Tibial nerve (tissue), 4 donors: ENCODE measurements around the gene BPIFB6. TPM values are rescaled to one million over a fixed set of nuclear protein-coding genes. Genes with fewer than 3 reads are reported as not detected.

Experiments used
- DNase-seq, 2 donors: peaks; one replicate each; pipeline ENCODE4 v3.0.0-alpha.2; 2019; ENCODE audit warnings: low spot score in 2 of 2
- H3K27ac ChIP-seq, 4 donors: fragments of 200-600 bp; sonication (generic) in 3 of 4; one replicate each; pipeline ENCODE4 v1.5.1; 2017 to 2019; ENCODE audit warnings: mild to moderate bottlenecking in 1 of 4
- H3K27me3 ChIP-seq, 2 donors: fragments of 200-600 bp; sonication (generic) in 1 of 2; one replicate each; pipeline versions ENCODE4 v1.5.1 to v1.6.0; 2017 to 2019
- H3K36me3 ChIP-seq, 3 donors: fragments of 200-600 bp; sonication (generic); one replicate each; pipeline ENCODE4 v1.5.1; 2018 to 2019
- H3K4me1 ChIP-seq, 4 donors: fragments of 200-600 bp; sonication (generic) in 3 of 4; one replicate each; pipeline ENCODE4 v1.5.1; 2017 to 2019
- H3K4me3 ChIP-seq, 4 donors: fragments of 200-600 bp; sonication (generic) in 3 of 4; one replicate each; pipeline ENCODE4 v1.5.1; 2017 to 2019; ENCODE audit warnings: mild to moderate bottlenecking in 1 of 4, moderate library complexity in 1 of 4
- H3K9me3 ChIP-seq, 4 donors: fragments of 200-600 bp; sonication (generic) in 3 of 4; one replicate each; pipeline ENCODE4 v1.5.1; 2017 to 2019
- EP300 ChIP-seq, 2 donors: sonication (generic); formaldehyde crosslinking; IDR thresholded peaks; one replicate each; pipeline ENCODE4 v1.6.1; 2017; ENCODE audit warnings: antibody characterized with exemption in 2 of 2, mild to moderate bottlenecking in 1 of 2
- POLR2A ChIP-seq, 2 donors: fragments of 450-650 bp; IDR thresholded peaks; one replicate each; pipeline ENCODE4 v1.6.1; 2017; ENCODE audit warnings: antibody characterized with exemption in 2 of 2, mild to moderate bottlenecking in 2 of 2, moderate library complexity in 2 of 2
- WGBS, 2 donors: methylation state at CpG; one replicate each; pipeline ENCODE4 v1.1.5; 2018; 5-methylcytosine and 5-hydroxymethylcytosine counted together
- total RNA-seq, 4 donors: library from RNA; depleted of rRNA; stranded (reverse); fragments of >200 nt; gene quantifications; one replicate each; pipeline ENCODE4 v1.1.0, GENCODE V29; 2016
- TF ChIP-seq, protein P1 (sequence below), 5 experiments: fragments of 200-600 bp in 3 of 5; fragments of 450-650 bp in 2 of 5; sonication (generic) in 3 of 5; IDR thresholded peaks; one replicate each; pipeline ENCODE4 v1.5.1; 2016 to 2019; ENCODE audit warnings: antibody characterized with exemption in 5 of 5, mild to moderate bottlenecking in 3 of 5, moderate library complexity in 2 of 5

BPIFB6 gene
- total RNA-seq, 4 donors from 2014 or later: not detected

DNA sequence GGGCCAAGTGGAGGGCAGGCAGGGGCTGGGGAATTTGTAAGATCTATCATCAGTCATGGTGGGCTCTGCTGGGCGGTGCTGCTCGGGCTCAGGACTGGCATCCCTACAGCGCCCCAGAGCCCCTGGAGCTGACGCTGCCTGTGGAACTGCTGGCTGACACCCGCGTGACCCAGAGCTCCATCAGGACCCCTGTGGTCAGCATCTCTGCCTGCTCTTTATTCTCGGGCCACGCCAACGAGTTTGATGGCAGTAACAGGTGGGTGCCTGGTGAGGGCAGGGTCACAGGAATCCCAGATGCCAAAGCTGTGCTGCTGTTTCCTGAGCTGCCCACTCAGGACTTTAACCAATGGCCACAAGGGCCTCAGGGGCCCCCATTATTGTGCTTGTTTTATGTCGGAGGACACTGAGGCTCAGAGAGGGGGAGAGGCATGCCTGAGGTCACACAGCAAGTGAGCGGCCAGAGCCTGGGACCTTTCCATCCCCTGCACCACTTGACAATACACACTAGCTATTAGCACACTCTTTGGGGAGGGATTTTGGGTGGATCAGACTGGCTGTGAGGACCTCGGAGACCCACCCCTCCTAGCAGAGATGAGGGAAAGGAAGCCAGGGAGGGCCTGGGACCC is 17.6 kb upstream of the BPIFB6 start:
- 66 to 82% methylated on average over 9 to 12 of the region's 12 CpGs for WGBS, 2 donors
- TF ChIP-seq, protein P1, sequence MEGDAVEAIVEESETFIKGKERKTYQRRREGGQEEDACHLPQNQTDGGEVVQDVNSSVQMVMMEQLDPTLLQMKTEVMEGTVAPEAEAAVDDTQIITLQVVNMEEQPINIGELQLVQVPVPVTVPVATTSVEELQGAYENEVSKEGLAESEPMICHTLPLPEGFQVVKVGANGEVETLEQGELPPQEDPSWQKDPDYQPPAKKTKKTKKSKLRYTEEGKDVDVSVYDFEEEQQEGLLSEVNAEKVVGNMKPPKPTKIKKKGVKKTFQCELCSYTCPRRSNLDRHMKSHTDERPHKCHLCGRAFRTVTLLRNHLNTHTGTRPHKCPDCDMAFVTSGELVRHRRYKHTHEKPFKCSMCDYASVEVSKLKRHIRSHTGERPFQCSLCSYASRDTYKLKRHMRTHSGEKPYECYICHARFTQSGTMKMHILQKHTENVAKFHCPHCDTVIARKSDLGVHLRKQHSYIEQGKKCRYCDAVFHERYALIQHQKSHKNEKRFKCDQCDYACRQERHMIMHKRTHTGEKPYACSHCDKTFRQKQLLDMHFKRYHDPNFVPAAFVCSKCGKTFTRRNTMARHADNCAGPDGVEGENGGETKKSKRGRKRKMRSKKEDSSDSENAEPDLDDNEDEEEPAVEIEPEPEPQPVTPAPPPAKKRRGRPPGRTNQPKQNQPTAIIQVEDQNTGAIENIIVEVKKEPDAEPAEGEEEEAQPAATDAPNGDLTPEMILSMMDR (IDR thresholded peaks at IDR 0.05): no peak
- TF ChIP-seq POLR2A (IDR thresholded peaks at IDR 0.05) (no peak), EP300 (IDR thresholded peaks at IDR 0.05) (no peak)
- Histone ChIP-seq H3K27ac (no peak overlapping the region), H3K9me3 (no peaks in the 10 kb centered on the region), H3K4me1 (no peaks in the 10 kb centered on the region), H3K27me3 (peaks cover 0 to 8% of the 10 kb centered on the region in 2 donors), H3K36me3 (no peaks in the 10 kb centered on the region), H3K4me3 (no peak overlapping the region)
- DNase-seq: no peak

DNA sequence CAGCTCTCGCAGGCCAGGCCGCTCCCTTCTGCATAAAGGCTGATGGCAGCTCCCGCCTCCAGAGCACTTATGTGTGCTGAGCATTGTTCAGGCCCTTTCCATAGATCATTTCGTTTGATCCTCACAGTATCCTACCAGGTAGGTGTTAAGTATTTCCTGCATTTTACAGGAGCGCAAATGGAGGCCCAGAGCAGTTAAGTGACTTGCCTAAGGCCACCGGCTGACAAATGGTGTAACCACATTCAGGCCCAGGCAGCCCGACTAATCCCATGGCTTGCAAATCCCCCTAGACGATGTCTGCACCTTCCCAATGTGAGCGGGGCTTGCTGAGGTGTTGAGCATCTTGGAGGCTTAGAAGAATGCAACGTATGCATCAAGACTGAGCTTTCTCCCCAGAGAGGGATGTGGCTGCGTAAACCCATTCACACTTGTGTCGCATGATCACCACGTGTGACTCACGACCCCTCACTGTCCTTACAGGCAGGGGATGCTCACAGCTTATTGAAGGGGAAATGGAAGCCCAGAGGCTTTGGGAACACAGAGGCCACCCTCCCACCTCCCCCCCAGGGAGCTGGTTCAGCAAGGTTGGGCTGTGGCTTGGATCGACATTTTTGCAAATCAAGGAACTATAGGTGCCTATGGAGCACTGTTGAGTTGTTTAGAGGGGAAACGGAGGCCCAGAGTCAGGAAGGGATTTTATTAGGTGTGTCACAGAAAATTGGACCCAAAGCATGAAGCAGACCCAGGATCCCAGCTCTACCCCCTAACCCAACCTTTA is 16.9 kb upstream of the BPIFB6 start:
- H3K27ac ChIP-seq: no peak overlapping the region
- no peaks in the 10 kb centered on the region for H3K36me3 ChIP-seq
- no peaks in the 10 kb centered on the region for H3K9me3 ChIP-seq
- no peaks in the 10 kb centered on the region for H3K4me1 ChIP-seq
- no peak for DNase-seq
- peaks cover 0 to 8% of the 10 kb centered on the region in 2 donors for H3K27me3 ChIP-seq
- no peak overlapping the region for H3K4me3 ChIP-seq
- WGBS, 2 donors: 62 to 63% methylated on average over 15 to 16 of the region's 16 CpGs
- no peak for TF ChIP-seq EP300 (IDR thresholded peaks at IDR 0.05)
- no peak for TF ChIP-seq POLR2A (IDR thresholded peaks at IDR 0.05)

GRCh38 chr20:33015114-33015484 is 16.3 kb upstream of the BPIFB6 start:
- WGBS, 2 donors: 66 to 74% methylated on average over 10 of the region's 10 CpGs
- no peak overlapping the region for H3K4me3 ChIP-seq
- peaks cover 0 to 8% of the 10 kb centered on the region in 2 donors for H3K27me3 ChIP-seq
- DNase-seq: no peak
- H3K36me3 ChIP-seq: no peaks in the 10 kb centered on the region
- no peaks in the 10 kb centered on the region for H3K9me3 ChIP-seq
- TF ChIP-seq, protein P1 (IDR thresholded peaks at IDR 0.05): no peak
- TF ChIP-seq EP300 (IDR thresholded peaks at IDR 0.05) (no peak), POLR2A (IDR thresholded peaks at IDR 0.05) (no peak)
- H3K4me1 ChIP-seq: no peaks in the 10 kb centered on the region
- H3K27ac ChIP-seq: no peak overlapping the region

DNA sequence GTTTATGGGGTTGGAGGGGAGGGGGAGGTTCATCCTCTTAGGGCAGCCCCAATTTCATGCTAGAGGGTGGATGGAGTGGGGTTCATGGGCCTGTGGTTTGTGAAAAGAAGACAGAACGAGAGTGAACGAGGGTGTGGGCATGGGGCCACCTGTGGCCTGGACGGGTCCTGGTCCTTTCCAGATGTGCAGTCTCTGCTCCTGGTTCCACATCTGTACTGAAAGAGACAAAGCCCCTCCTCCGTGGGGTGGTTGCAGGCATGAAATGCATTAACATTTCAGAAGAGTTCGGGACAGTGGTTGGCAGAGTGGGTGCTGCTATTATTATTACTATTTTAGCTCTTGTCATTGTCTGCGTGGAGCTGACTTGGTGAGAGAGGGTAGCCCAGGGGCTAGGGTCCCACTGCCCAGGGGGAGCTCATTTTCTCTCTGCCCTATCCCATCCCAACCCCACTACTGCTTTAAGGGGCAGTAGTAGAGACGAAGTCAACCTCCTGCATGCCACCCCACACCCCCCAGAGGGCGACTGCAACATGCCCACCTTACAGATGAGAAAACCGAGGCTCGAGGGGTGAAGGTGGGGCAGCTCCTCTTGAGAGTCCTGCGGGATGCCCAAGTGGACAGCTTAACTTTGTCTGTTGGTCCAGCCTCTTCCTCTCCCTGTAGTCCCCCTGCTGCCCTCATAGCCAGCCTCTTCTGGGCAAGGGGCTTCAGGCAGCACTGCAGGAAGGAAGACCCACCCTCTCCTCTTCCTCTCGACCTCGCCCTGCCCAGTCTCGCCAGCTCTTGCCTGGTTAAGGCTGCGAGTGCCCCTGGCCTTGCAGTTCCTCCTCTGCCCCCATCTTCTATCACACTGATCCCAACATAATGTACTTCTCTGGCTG is 15.5 kb upstream of the BPIFB6 start:
- no peaks in the 10 kb centered on the region for H3K36me3 ChIP-seq
- no peak overlapping the region for H3K27ac ChIP-seq
- no peak overlapping the region for H3K4me3 ChIP-seq
- no peaks in the 10 kb centered on the region for H3K9me3 ChIP-seq
- WGBS, 2 donors: 72 to 76% methylated on average over 14 to 15 of the region's 15 CpGs
- H3K4me1 ChIP-seq: no peaks in the 10 kb centered on the region
- peaks cover 0 to 8% of the 10 kb centered on the region in 2 donors for H3K27me3 ChIP-seq
- TF ChIP-seq, protein P1 (IDR thresholded peaks at IDR 0.05): no peak
- TF ChIP-seq EP300 (IDR thresholded peaks at IDR 0.05) (no peak), POLR2A (IDR thresholded peaks at IDR 0.05) (no peak)
- DNase-seq: no peak

DNA sequence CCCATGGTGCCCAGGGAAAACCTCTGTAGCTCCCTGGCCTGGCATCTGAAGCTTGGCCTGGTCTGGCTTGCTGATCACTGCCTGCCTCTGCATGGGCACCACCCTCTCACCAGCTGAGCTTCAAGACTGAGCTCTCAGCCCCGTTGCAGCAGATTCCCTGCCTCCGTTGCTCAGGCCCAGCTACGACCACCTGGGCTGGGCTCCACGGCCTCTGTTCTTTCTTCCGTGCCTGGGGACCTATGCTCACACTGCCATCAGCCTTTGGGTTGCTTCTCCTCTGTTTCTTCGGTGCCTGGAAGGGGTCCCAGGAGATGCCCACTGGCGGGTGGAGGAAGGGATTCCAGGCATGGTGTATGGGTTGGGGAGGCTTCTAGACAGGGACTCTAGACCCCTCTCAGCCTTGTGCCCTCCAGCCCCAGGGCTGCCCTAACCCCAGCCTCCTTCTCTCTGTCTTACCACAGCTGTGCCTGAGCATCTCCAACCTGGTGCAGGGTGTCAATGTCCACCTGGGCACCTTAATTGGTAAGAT is 14.8 kb upstream of the BPIFB6 start:
- Histone ChIP-seq H3K4me3 (no peak overlapping the region), H3K27me3 (peaks cover 0 to 8% of the 10 kb centered on the region in 2 donors), H3K4me1 (no peaks in the 10 kb centered on the region), H3K27ac (no peak overlapping the region), H3K36me3 (no peaks in the 10 kb centered on the region), H3K9me3 (no peaks in the 10 kb centered on the region)
- TF ChIP-seq, protein P1 (IDR thresholded peaks at IDR 0.05): no peak
- TF ChIP-seq EP300 (IDR thresholded peaks at IDR 0.05): no peak
- no peak for TF ChIP-seq POLR2A (IDR thresholded peaks at IDR 0.05)
- DNase-seq: no peak
- WGBS, 2 donors: 72 to 85% methylated on average over 7 of the region's 7 CpGs
